Measurements from ENCODE around the gene OBSL1. TPM values are rescaled to one million over a fixed set of nuclear protein-coding genes. Genes with fewer than 3 reads are reported as not detected.

The OBSL1 gene
- total and polyA plus RNA-seq, 12 donors, result 108 to 310 (median 171) TPM

GRCh38 chr2:219539926-219540678 lies 31.2 kb downstream of the OBSL1 start:
- intact Hi-C loops (cut with DNase I), result loop anchor here in 8 of 10 donors (2.0 to 5.0 kb wide), 8 partner anchors 57 to 162 kb away; partner anchors contain the start of genes SLC4A3 (in 2 of the 8) and STK11IP (in 1 of the 8)
- ATAC-seq, result no peak

GRCh38 chr2:219538956-219539788 lies 32.2 kb downstream of the OBSL1 start:
- ATAC-seq (no peak), DNase-seq (no peak)
- peaks cover 0 to 32% (median 20%) of the 10 kb centered on the region in 9 donors for H3K36me3 ChIP-seq
- peaks cover 6 to 43% (median 32%) of the 10 kb centered on the region in 9 donors for H3K4me1 ChIP-seq
- no peak overlapping the region for H3K4me3 ChIP-seq
- H3K27ac ChIP-seq, result peak overlapping the region in 2 of 10 donors; percentile 9 to 40
- H3K9me3 ChIP-seq, result no peaks in the 10 kb centered on the region
- no peak for TF ChIP-seq CTCF (IDR thresholded peaks at IDR 0.05)
- WGBS, 2 donors, result 86 to 90% methylated on average over 32 of the region's 32 CpGs
- H3K27me3 ChIP-seq, result peaks cover 0 to 31% (median 6%) of the 10 kb centered on the region in 7 donors
- intact Hi-C loops (cut with DNase I), result loop anchor here in 1 of 10 donors (5.0 kb wide), 1 partner anchor 153 kb away; no protein-coding TSS in a partner anchor

More at GRCh38 chr2:219539926-219540678, 31.2 kb downstream of the OBSL1 start:
- no peak for TF ChIP-seq CTCF (IDR thresholded peaks at IDR 0.05)
- H3K27me3 ChIP-seq, result peaks cover 0 to 41% (median 6%) of the 10 kb centered on the region in 7 donors
- H3K36me3 ChIP-seq, result peaks cover 0 to 32% (median 20%) of the 10 kb centered on the region in 9 donors
- no peak overlapping the region for H3K27ac ChIP-seq
- no peaks in the 10 kb centered on the region for H3K9me3 ChIP-seq
- WGBS, 2 donors, result 94 to 95% methylated on average over 46 of the region's 46 CpGs
- H3K4me1 ChIP-seq, result peaks cover 7 to 50% (median 38%) of the 10 kb centered on the region in 9 donors
- H3K4me3 ChIP-seq, result no peak overlapping the region
- DNase-seq, result no peak

DNA sequence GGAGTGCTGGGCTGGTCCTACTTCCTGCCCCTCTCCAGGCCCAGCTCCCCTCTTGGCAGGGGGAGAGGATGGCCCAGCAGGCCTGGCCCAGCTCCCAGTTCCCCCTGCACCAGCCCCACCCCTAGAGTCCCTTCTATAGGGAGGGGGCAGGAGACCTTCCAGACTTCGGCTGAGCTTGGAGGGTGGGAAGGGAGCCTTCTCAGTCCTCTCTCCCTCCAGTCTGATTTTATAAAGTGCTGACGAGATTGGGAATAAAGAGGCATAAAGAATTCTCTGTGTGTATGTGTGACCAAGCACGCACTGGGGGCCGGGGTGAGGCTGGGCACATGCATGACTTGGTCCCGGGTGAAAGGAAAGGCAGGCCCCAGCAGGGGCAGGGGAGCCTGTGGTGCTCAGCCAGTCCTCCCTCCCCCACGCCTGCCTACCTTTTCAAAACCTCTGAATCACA lies 32.8 kb downstream of the OBSL1 start:
- peaks cover 0 to 28% (median 6%) of the 10 kb centered on the region in 7 donors for H3K27me3 ChIP-seq
- intact Hi-C loops (cut with DNase I), result loop anchor here in 1 of 10 donors (5.0 kb wide), 1 partner anchor 154 kb away; no protein-coding TSS in a partner anchor
- ATAC-seq (no peak), DNase-seq (no peak)
- no peak for TF ChIP-seq CTCF (IDR thresholded peaks at IDR 0.05)
- peak overlapping the region in 2 of 10 donors; percentile 9 to 40 for H3K27ac ChIP-seq
- no peak overlapping the region for H3K4me3 ChIP-seq
- 28 to 42% methylated on average over 6 of the region's 6 CpGs for WGBS, 2 donors
- no peaks in the 10 kb centered on the region for H3K9me3 ChIP-seq
- peaks cover 4 to 39% (median 30%) of the 10 kb centered on the region in 9 donors for H3K4me1 ChIP-seq
- H3K36me3 ChIP-seq, result peaks cover 0 to 32% (median 20%) of the 10 kb centered on the region in 9 donors
